ENCODE data around the gene KLHL13.

GRCh38 chrX:117919755-117920154, 196.9 kb downstream of the KLHL13 start:
- TF ChIP-seq CTCF (IDR thresholded peaks at IDR 0.05; ENCODE audit: insufficient read depth, low read depth, low read length) (no peak), EZH2 (IDR thresholded peaks at IDR 0.05; ENCODE audit: insufficient read depth, low read length) (no peak)
